SU-DHL-6 (cell line): ENCODE data around the gene RNF187.

Source experiments
- CTCF ChIP-seq: fragments of 200-600 bp; sonication (generic); IDR thresholded peaks from one replicate; pipeline ENCODE4 v1.5.1; 2017; ENCODE audit warnings: antibody characterized with exemption, mild to moderate bottlenecking, low read length, moderate library complexity; ENCODE audit not compliant: insufficient read depth, poor library complexity, severe bottlenecking
- EZH2phosphoT487 ChIP-seq: fragments of 200-600 bp; sonication (generic), shearing (Covaris generic); conservative IDR thresholded peaks from 2 replicates; pipeline ENCODE4 v1.6.1; 2018; ENCODE audit warnings: mild to moderate bottlenecking, antibody characterized with exemption, low read length, moderate library complexity, mixed read lengths

GRCh38 chr1:228465571-228466146 lies 21.5 kb upstream of the RNF187 start:
- TF ChIP-seq CTCF: no peak
- no peak for TF ChIP-seq EZH2phosphoT487
